ENCODE data around the gene VSIG10L.
A peak's percentile ranks its signal among the peaks of the same experiment; 100 is the strongest.

Gene VSIG10L

DNA sequence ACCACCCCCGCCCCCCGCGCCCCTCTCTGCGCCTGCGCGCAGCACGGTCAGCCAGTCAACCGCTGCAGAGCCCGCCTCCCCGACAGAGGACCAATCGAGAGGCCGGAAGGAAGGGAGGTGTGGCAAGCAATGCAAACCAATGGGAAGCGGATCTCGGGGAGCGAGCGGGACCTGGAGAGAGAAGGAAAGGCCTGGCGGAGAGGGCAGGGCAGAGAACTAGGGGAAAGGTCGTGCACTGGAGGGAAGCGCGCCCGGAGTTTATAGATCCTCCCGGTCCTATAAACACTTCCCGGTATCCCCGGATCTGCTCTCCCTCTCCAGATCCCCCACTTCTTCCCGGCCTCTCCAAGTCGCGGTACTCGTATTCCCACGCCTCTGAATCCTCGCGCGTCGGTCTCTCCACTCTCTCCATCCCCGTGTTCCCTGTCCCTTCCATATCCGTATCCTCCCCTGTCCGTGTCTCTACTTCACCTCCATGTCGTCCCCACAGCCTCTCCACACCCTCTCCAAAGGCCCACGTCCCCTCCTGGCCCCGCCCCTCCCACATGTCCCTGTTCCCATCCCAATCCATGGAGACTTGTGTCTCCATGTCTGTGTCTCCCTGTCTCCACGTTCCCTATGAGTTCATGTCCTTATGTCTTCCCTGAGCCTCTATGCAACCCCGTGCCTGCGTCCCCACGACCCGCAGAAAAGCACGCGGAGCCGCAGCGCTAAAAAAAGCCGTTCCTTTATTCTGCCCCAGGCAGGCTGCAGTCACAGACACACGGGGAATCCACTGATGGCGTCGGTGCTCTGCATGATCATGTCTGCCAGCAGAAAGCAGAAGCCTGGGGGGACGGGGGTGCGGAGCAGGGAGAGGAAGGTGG, 24.7 kb upstream of the VSIG10L start:
- peak overlapping the region; percentile 48 to 98 (median 89) for H3K27ac ChIP-seq
- H3K4me3 ChIP-seq = peak overlapping the region; percentile 62 to 84 (median 77)

DNA sequence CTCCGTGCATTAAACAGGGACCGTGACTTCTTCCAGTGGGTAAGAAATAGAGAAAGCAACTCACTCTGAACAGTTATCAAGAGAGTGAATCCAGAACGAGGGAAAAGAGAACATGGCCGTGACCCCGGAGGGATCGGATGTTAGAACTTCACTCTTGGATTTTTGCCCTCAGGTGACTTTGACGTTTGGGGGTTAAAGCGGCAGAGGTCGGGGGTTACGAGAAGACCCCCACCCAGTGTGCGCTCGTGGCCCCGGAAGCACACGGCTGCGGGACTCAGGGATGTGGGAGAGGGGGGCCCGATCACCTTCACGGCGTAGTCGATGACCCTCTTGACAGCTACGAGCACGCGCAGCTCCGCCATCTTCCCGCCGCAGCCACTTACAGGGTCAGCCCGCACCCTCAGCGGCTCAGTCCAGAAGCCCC, 24.0 kb upstream of the VSIG10L start, which contains the start of gene ETFB:
Gene ETFB, minus strand, starts transcription at position 424 of the 424 bp plus-strand sequence. Its CDS starts 62 bp downstream, at position 362.
- Histone ChIP-seq H3K27ac (peak within 1 kb of the TSS; percentile 48 to 98 (median 89)), H3K4me3 (peak within 1 kb of the TSS; percentile 62 to 84 (median 77))

DNA sequence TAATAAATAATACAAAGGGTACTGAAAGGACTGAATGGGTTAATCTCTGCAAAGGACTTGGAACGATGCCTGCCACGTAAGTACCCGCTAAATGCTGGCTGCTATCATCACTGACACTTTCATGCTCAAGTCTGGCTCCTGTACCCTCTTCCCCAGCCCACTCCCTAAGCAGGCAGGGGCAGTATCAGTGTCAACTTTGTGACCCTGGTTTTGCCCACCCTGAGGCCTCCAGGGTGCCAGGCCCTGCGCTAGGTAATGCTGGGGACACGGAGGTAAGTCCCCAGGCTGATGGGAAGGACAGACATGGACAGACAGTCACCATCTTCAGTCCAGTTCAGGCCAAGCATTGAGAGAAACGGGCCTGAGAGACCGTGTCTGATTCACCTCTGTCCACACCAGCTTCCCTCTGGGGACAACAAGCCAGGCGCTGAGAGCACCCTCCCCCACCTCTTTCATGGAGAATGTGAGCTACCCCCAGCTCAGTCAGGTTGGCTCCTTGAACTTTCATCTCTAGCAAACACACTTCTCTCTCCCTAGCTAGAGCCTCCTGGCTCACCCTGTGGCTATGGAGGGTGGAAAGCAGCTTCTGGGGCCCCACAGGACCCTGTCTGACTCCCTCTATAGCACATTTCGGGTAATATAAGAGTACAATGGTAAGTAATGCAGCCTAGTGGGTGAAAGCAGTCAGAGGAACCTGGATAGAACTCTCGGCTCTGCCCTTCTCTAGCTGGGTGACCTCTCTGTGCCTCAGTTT, 23.4 kb upstream of the VSIG10L start:
- H3K27ac ChIP-seq = peak overlapping the region in 20 of 21 experiments; percentile 75 to 98 (median 89)

DNA sequence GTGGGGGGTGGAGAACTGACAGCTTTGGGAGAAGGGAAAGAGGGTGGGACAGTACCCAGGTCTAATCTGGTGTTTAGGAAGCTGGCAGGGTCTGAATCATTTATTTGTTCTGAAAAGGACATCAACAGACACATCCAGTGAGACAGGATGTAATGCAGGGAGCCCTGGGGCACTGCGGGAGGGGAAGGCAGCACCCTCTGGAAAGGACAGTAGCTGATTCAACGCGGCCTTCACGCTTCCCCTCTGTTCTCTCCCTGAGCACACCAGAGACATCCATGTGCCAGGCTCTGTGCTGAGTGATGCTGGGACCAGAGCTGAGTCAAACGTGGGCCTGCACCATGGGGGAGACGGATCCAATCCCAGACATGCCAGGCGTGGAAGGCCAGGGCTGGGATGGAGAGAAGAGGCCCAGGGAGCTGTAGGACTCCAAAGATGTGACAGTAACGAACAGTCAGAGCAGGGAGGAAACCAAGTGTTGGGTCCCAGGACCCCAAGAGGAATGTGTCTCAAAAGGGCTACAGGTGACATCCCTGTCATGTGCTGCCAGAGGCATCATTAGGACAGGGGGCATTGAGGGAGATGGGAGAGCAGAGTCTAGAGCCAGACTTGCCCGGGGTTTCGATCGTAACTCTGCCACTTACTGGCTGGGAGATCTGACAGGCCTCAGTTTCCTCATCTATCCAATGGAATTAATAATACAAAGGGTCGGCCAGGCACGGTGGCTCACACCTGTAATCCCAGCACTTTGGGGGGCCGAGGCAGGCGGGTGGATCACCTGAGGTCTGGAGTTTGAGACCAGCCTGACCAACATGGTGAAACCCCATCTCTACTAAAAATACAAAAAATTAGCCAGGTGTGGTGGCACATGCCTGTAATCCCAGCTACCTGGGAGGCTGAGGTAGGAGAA, 22.5 kb upstream of the VSIG10L start:
- Histone ChIP-seq H3K4me3 (no peak overlapping the region), H3K27ac (peak overlapping the region in 5 of 21 experiments; percentile 15 to 91 (median 21))

More for the DNA sequence above, 23.4 kb upstream of the VSIG10L start:
- H3K4me3 ChIP-seq = peak overlapping the region; percentile 62 to 84 (median 77)

DNA sequence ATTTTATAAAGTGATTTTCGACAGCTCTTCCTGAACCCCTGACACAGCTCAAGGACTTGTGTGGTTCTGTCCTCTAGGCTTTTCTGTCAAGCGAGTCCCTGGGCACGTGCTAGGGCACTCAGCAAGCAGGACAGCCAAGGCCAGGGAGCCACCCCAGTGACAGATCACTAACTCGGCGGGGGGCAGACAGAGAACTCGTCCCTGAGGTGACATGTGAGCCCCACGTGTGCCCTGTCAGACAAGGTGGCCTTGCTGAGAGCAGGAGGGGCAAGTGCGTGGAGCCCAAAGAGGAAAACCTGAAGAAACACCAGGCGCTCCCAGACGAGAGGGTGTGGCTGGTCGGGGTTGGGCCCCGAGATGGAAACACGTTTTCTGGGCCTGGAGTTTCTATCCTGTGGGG, 19.3 kb upstream of the VSIG10L start:
- Histone ChIP-seq H3K4me3 (no peak overlapping the region), H3K27ac (no peak overlapping the region)

DNA sequence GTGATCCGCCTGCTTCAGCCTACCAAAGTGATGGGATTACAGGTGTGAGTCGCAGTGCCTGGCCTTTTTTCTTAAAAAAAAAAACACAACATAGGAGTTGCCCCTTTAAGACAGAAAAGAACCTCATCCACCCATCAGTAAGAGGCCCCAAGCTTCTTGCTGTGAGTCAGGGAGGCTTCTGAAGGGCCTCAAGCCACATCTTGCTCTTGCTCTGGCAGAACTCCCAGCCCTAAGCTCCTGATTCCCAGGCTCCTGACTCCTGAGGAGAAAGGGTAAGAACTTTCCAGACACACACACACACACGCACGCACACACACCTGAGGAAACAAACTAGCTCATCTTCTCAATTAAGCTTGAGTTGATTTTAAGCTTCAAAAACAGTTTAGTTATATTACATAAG, 17.4 kb upstream of the VSIG10L start:
- peak overlapping the region in 1 of 21 experiments; percentile 30 for H3K27ac ChIP-seq
- H3K4me3 ChIP-seq = no peak overlapping the region

DNA sequence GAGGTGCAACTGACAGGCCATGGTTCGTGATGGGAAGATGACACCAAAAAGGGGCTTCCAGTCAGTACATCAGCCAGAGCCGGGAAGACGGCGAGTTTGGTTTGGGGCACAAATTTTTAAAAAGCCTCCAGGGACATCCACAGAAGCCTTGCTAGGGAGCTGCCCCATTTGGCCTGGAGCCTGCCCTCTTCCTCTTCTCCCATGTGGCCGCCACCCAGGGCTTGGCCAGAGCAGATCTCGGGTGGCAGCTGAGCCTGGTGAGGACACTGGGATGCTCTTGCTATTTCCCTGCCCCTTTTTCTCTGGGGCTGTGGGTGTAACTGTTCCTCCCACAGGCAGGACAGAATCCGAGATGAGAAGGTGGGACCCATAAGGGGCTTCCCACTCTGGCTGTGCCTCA, 16.0 kb upstream of the VSIG10L start:
- Histone ChIP-seq H3K27ac (no peak overlapping the region), H3K4me3 (no peak overlapping the region)

DNA sequence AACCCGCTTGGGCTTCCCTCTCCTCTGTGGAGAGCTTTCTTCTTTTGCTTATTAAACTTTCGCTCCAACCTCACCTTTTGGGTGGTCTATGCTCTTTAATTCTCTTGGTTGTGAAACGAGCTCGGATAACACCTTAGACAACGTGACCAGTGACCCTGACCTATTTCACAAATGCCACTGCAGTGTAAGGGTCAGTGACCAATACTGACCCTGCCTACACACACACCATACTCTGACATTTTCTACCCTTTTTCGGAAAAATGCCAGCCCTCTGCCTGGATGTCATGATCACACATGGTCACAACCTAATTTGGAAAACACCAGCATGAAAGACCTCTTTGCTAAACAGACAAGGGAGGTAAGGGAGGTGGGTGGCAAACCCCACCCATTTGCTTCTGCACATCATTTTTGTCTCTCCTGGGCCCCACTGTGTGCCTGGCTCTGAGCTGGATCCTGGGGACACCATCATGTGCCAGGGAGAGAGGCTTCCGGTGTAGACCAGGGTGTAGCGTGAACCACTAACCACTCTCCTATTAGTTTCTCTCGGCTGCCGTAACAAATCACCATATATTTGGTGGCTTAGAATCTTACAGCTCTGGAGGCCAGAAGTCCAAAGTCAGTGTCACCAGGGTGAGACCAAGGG, 14.3 kb upstream of the VSIG10L start:
- Histone ChIP-seq H3K27ac (no peak overlapping the region), H3K4me3 (no peak overlapping the region)

DNA sequence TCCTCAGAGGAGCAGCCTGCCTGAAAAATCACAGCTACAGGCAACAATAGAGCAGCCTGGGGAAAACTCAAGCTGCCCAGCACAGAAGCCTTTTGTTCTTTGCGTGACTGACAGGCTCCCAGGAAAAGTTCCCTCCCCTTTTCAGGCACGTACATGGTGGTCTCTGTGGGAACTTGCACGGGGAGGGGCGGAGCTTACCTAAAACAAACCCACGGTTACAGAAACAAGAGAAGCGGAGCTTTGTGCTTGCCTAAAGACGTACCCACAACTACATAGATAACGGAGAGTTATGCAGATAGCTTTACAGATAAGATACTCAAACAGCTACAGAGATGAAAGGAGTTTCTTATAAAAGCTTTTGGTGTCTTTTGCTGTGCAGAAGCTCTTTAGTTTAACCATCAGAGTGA, 12.8 kb upstream of the VSIG10L start:
- Histone ChIP-seq H3K4me3 (no peak overlapping the region), H3K27ac (peak overlapping the region in 1 of 21 experiments; percentile 78)

DNA sequence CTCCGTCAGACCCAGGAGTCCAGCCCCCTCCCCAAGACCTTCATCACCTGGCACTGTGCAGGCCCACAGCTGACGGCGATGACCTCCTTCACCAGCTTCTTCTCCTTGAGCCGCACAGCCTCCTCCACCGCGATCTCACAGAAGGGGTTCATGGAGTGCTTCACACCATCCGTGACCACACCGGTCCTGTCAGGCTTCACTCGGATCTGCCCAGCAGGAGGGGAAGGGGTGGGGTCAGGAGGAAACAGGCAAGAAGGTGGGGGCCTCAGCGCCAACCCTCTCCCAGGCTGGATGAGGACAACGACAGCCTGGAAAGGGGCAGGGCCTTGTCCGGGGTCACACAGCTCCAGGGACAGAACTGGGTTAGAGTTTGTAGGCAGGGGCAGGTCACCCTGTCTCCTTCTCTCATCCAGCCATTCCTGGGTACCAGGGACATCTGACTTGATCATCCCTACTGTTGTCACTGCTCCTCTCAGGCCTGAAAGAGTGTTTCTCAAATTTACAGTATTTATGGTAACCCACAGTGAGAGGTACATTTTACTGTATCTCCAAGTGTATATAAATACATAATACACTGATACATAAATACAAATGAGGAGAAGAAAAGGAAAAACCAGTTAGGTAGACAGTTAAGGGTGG, 12.3 kb upstream of the VSIG10L start:
- H3K4me3 ChIP-seq = no peak overlapping the region
- peak overlapping the region in 5 of 21 experiments; percentile 2 to 78 (median 7) for H3K27ac ChIP-seq

DNA sequence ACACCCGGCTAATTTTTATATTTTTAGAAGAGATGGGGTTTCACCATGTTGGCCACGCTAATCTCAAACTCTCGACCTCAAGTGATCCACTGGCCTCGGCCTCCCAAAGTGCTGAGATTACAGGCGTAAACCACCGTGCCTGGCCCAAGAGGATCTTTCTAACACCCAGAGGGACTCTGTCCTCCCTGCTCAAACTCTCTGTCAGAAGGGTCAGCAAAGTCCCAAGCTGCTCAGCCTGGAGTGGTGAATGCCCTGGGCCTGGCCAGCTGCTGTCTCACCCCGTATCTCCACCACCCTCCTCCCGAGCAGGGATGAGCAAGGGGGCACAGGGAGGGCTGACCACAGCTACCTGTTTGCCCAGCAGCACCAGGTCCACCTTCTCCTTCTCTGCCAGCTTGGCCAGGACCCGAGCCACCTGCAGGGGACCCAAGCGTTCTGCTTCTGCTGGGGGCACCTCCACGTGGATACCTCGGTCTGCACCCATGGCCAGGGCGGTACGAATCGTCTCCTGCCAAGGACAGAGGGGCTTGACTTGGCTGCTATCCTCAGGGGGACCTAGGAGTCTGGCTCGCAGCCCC, 10.9 kb upstream of the VSIG10L start:
- H3K27ac ChIP-seq = no peak overlapping the region
- no peak overlapping the region for H3K4me3 ChIP-seq

DNA sequence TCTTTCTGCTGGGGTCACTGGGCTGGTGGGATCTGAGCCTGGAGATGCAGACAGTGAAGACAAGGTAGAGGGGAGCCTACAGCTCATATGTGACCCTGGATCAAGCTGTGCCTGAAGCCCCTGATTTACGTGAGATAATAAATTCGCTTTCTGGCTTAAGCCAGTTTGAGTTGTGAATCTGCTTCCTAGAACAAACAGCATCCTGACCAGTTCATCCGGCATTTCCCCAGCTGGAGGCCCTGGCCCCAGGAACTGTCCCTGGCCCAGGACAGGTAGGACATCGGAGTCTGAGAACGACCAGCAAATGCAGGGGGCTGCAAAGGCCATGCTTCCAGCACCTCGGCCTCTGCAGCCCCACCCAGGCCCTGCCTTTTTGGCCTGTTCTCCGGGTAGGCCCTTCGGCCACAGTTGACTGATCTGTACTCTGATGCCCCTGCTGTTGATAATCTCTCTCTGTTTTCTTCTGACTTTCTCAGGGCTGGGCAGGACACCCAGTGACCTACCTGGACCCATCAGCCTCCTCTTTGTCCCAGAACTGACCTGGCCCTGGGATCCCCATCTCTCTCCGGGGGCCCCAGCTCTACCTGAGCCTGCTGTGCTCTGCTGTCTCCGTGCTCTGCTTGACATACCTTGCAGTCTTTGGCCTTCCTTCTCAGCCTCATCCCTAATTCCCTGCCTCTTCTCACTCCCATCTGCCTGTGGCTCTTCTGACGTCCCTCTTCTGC, 9.5 kb upstream of the VSIG10L start:
- peak overlapping the region in 1 of 21 experiments; percentile 11 for H3K27ac ChIP-seq

DNA sequence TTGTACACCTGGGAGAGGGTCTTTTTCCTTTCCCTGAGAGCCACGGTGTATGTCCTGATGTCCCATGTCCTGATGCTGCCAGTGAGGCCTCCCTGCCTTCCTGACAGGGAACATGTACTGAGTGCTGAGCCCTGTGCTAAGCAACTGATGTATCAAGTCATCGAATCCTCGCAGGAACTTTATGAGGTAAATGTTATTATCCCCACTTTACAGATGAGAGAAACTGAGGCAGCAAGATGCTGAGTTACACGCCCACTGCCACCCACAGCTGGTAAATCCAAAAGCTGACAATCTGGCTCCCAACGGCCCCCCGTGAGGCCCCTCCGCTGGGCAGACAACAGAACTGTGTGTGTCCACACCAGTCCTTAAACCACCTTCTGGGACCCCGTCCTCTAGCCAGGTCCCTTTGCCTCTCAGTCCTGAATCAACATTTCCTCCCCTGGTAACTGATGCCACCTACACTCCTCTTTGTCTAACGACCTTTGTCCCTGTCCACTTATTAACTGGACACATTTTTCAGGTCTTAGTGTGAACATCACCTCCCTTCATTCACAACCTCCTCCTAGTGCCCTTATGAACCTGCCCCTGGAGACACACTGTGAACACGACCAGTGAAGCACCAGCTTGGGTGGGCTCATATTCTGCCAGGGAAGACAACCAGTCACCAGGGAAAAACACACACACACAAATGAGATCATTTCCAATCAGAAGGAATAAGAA, 5.4 kb upstream of the VSIG10L start:
- H3K27ac ChIP-seq = no peak overlapping the region
- H3K4me3 ChIP-seq = no peak overlapping the region

More for the DNA sequence above, 9.5 kb upstream of the VSIG10L start:
- H3K4me3 ChIP-seq = no peak overlapping the region

DNA sequence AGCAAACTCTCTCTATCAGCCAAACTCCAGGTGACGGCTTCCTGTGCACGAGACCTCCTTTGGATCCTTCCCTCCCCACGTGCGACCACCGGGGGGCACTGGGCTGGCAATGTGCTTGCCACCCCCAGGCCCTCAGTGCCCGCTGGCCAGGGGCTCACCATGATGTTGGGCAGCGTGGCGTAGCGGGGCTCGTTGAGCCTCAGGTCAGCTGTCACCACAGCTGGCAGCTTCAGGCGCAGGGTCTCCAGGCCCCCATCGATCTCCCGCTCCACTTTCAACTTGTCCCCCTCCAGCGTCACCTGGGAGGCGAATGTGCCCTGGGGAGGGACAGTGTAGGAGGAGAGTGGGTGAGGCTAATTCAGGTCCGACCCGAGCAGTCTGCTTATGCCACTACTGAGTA, 4.8 kb upstream of the VSIG10L start:
- no peak overlapping the region for H3K27ac ChIP-seq
- H3K4me3 ChIP-seq = no peak overlapping the region

DNA sequence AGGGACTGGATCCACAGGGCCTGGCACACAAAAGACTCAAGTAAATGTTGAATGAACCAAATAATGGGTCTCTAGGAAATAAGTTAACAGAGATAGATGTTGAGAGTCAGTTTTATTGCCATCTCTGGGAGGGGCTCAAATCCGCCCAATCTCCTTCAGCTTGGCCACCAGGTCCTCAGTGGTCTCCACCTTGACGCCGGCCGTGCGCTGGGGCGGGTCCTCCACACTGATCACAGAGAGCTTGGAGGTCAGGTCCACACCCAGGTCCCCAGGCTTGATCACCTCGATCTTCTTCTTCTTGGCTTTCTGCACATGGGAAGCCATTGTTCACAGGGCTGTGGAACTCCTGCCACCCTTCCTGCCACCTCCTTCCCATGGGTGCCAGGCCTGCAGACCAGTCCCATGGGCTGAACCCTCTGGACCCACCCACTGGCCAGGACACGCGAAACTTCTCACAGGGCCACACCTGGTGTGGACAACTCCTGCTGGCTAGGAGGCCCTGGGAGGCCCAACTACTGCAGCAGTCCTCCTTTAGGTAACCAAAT, 3.2 kb upstream of the VSIG10L start:
- Histone ChIP-seq H3K4me3 (no peak overlapping the region), H3K27ac (no peak overlapping the region)

All from skin epidermis (tissue), 12 donors.